ENCODE results near the gene IL17C.
A peak's percentile ranks its signal among the peaks of the same experiment; 100 is the strongest.
"Not testable (repeated sequence)": the region's sequence is repeated elsewhere in the genome, so short reads cannot be mapped to it uniquely, and the experiment has no call there.

Gene IL17C

GRCh38 chr16:88662222-88662842 lies 24.0 kb downstream of the IL17C start:
- Histone ChIP-seq H3K4me3 (peak overlapping the region; percentile 96), H3K27ac (peak overlapping the region; percentile 73 to 89)
- no peak for TF ChIP-seq CTCF (IDR thresholded peaks at IDR 0.05)
- no peak for DNase-seq (ENCODE audit: low spot score)

- TF ChIP-seq CTCF (IDR thresholded peaks at IDR 0.05) = no peak
- DNase-seq (ENCODE audit: low spot score) = peak; percentile 98
- peak within 1 kb of the TSS; percentile 96 for H3K4me3 ChIP-seq
- H3K27ac ChIP-seq = peak within 1 kb of the TSS; percentile 73 to 89
Observed at GRCh38 chr16:88662843-88663606, 24.7 kb downstream of the IL17C start, which contains the start of gene MVD. Gene MVD (minus strand): TSS chr16:88663091. CDS start chr16:88663080, 11 bp downstream.

GRCh38 chr16:88665148-88665547 lies 26.8 kb downstream of the IL17C start:
- DNase-seq (ENCODE audit: low spot score) = no peak
- Histone ChIP-seq H3K4me3 (no peak overlapping the region), H3K27ac (no peak overlapping the region)
- TF ChIP-seq CTCF (IDR thresholded peaks at IDR 0.05) = no peak

GRCh38 chr16:88665570-88665969 lies 27.2 kb downstream of the IL17C start:
- no peak for DNase-seq (ENCODE audit: low spot score)
- no peak overlapping the region for H3K27ac ChIP-seq
- TF ChIP-seq CTCF (IDR thresholded peaks at IDR 0.05) = no peak
- H3K4me3 ChIP-seq = no peak overlapping the region

- Histone ChIP-seq H3K27ac (no peak overlapping the region), H3K4me3 (no peak overlapping the region)
- DNase-seq (ENCODE audit: low spot score) = no peak
- no peak for TF ChIP-seq CTCF (IDR thresholded peaks at IDR 0.05)
Observed at GRCh38 chr16:88667461-88667860, 29.1 kb downstream of the IL17C start.

- DNase-seq (ENCODE audit: low spot score); H3K4me3 ChIP-seq; H3K27ac ChIP-seq: not testable (repeated sequence)
Observed at GRCh38 chr16:88669493-88669892, 31.1 kb downstream of the IL17C start.

GRCh38 chr16:88669980-88670379 lies 31.6 kb downstream of the IL17C start:
- no peak overlapping the region for H3K4me3 ChIP-seq
- no peak for DNase-seq (ENCODE audit: low spot score)
- no peak overlapping the region for H3K27ac ChIP-seq
- no peak for TF ChIP-seq CTCF (IDR thresholded peaks at IDR 0.05)

Data from coronary artery (tissue), 2 donors.